ENCODE data around the gene ADGRF3. TPM values are rescaled to one million over a fixed set of nuclear protein-coding genes. Genes with fewer than 3 reads are reported as not detected.

The ADGRF3 gene, protein sequence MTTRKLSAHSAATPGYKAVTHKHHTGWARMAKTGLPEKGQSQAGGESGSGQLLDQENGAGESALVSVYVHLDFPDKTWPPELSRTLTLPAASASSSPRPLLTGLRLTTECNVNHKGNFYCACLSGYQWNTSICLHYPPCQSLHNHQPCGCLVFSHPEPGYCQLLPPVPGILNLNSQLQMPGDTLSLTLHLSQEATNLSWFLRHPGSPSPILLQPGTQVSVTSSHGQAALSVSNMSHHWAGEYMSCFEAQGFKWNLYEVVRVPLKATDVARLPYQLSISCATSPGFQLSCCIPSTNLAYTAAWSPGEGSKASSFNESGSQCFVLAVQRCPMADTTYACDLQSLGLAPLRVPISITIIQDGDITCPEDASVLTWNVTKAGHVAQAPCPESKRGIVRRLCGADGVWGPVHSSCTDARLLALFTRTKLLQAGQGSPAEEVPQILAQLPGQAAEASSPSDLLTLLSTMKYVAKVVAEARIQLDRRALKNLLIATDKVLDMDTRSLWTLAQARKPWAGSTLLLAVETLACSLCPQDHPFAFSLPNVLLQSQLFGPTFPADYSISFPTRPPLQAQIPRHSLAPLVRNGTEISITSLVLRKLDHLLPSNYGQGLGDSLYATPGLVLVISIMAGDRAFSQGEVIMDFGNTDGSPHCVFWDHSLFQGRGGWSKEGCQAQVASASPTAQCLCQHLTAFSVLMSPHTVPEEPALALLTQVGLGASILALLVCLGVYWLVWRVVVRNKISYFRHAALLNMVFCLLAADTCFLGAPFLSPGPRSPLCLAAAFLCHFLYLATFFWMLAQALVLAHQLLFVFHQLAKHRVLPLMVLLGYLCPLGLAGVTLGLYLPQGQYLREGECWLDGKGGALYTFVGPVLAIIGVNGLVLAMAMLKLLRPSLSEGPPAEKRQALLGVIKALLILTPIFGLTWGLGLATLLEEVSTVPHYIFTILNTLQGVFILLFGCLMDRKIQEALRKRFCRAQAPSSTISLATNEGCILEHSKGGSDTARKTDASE
- total RNA-seq: 0.49 TPM

DNA sequence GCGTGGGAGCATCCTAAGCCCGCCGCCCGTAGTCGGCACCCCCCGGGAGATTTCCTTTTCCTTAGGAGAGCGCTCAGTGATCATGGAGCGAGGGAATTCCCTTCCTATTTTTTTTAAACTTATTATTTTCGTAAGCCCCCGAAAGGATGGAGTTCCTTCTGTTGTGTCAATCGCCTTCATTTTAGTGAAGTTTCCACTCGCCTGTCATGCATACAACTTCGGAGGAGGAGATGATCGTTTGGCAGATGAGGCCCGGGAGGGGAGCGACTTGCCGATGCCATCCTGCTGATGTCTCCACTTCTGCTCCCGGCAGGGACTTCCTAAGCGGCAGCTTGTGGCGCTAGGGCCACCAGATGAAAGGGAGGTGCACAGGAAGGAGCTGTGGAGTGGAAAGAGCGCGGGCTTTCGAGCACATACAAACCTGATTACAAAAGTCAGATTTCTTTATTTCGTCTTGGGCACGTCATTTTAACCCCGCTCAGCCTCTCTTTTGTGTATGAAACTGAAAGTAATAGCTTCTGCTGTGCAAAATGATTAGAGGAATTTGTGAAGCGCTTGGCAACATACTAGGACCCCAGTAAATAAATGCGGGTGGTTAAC is at the start of gene ADGRF3:
Gene ADGRF3, minus strand, starts transcription at position 336 of the 600 bp plus-strand sequence. CDS start 555 bp downstream, outside the sequence.
- Histone ChIP-seq H3K36me3 (no peaks in the 10 kb centered on the region), H3K27ac (peak within 1 kb of the TSS; percentile 90), H3K27me3 (no peaks in the 10 kb centered on the region), H3K9me3 (no peaks in the 10 kb centered on the region), H3K4me3 (peak within 1 kb of the TSS; percentile 63 to 87), H3K4me1 (peaks cover 21% of the 10 kb centered on the region)
- intact Hi-C loops (cut with DNase I): loop anchor here (10.0 kb wide), 1 partner anchor 1998 kb away; no protein-coding TSS in a partner anchor
- peak in 1 of 2 donors; percentile 92 for DNase-seq (ENCODE audit: extremely low spot score in 2 of 2)
- TF ChIP-seq POLR2A (IDR thresholded peaks at IDR 0.05) (peak in 1 of 2 donors; percentile 13), POLR2AphosphoS5 (IDR thresholded peaks at IDR 0.05; ENCODE audit: insufficient read depth in 1 of 2, low read depth in 1 of 2) (peak in 1 of 2 donors; percentile 7)
- TF ChIP-seq, protein P1, sequence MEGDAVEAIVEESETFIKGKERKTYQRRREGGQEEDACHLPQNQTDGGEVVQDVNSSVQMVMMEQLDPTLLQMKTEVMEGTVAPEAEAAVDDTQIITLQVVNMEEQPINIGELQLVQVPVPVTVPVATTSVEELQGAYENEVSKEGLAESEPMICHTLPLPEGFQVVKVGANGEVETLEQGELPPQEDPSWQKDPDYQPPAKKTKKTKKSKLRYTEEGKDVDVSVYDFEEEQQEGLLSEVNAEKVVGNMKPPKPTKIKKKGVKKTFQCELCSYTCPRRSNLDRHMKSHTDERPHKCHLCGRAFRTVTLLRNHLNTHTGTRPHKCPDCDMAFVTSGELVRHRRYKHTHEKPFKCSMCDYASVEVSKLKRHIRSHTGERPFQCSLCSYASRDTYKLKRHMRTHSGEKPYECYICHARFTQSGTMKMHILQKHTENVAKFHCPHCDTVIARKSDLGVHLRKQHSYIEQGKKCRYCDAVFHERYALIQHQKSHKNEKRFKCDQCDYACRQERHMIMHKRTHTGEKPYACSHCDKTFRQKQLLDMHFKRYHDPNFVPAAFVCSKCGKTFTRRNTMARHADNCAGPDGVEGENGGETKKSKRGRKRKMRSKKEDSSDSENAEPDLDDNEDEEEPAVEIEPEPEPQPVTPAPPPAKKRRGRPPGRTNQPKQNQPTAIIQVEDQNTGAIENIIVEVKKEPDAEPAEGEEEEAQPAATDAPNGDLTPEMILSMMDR (IDR thresholded peaks at IDR 0.05): no peak

DNA sequence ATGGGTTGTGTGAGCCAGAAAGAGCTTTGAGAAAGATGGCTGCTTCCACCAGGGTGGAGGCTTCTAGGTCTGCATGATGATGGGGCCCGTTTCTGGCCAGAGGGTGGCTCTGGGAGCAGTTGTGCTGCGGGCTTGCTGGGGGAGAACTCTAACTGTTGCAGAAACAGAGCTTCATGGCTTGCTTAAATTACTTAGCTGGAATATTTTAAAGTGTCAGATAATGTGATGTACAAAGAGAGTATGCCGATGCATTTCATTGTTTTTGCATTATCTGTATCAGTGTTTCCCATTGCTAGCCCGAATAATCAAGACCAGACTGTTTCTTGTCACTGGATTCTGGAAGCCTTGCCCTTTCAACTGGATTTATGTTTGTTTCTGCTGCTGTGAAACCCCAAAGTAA is 48.8 kb upstream of the ADGRF3 start:
- no peak overlapping the region for H3K4me3 ChIP-seq
- no peaks in the 10 kb centered on the region for H3K4me1 ChIP-seq
- peaks cover 0 to 8% of the 10 kb centered on the region in 2 donors for H3K36me3 ChIP-seq
- no peaks in the 10 kb centered on the region for H3K27me3 ChIP-seq
- intact Hi-C loops (cut with DNase I): no loop called here
- DNase-seq (ENCODE audit: extremely low spot score in 2 of 2): no peak
- TF ChIP-seq POLR2AphosphoS5 (IDR thresholded peaks at IDR 0.05; ENCODE audit: insufficient read depth in 1 of 2, low read depth in 1 of 2): no peak
- no peak for TF ChIP-seq POLR2A (IDR thresholded peaks at IDR 0.05)
- TF ChIP-seq, protein P1 (IDR thresholded peaks at IDR 0.05): no peak
- no peaks in the 10 kb centered on the region for H3K9me3 ChIP-seq
- no peak overlapping the region for H3K27ac ChIP-seq

DNA sequence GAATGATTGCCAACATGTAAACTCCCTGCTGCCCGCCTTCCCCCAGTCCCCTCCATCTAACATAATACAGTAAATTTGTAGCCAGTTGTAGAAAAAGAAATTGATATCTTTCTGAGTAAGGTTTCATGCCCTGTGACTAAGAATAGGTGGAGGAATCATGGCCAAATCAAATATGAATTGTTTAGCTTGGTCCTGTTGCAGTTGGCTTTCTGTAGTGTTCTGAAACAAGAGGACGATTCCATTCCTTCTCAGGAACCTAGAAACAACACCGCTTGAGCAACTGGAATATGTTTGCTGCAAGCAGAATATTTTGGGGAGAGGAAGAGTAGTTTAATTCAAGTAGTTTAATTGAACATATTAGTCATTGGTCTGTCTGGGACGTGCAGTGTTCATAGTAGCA is 48.1 kb upstream of the ADGRF3 start:
- H3K36me3 ChIP-seq: peaks cover 0 to 10% of the 10 kb centered on the region in 2 donors
- H3K27me3 ChIP-seq: no peaks in the 10 kb centered on the region
- H3K4me3 ChIP-seq: no peak overlapping the region
- no peaks in the 10 kb centered on the region for H3K4me1 ChIP-seq
- no peaks in the 10 kb centered on the region for H3K9me3 ChIP-seq
- no peak for DNase-seq (ENCODE audit: extremely low spot score in 2 of 2)
- intact Hi-C loops (cut with DNase I): no loop called here
- TF ChIP-seq, protein P1 (IDR thresholded peaks at IDR 0.05): no peak
- no peak for TF ChIP-seq POLR2A (IDR thresholded peaks at IDR 0.05)
- TF ChIP-seq POLR2AphosphoS5 (IDR thresholded peaks at IDR 0.05; ENCODE audit: insufficient read depth in 1 of 2, low read depth in 1 of 2): no peak
- no peak overlapping the region for H3K27ac ChIP-seq

DNA sequence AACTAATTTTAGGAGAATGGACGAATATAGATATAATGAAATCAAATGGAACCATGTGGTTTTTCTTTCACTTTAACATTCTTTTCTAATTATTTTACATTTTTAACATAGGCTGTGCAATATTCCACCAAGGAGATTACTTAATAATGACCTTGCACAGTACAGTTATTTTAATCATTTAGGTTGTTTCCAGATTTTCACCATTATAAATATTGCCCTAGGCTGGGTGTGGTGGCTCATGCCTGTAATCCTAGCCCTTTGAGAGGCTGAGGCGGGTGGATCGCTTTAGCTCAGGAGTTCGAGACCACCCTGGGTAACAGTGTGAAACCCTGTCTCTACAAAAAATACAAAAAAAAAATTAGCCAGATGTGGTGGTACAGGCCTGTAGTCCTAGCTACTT is 40.6 kb upstream of the ADGRF3 start:
- H3K4me1 ChIP-seq: no peaks in the 10 kb centered on the region
- peaks cover 0 to 10% of the 10 kb centered on the region in 2 donors for H3K36me3 ChIP-seq
- DNase-seq (ENCODE audit: extremely low spot score in 2 of 2): no peak
- H3K27ac ChIP-seq: no peak overlapping the region
- no peak overlapping the region for H3K4me3 ChIP-seq
- TF ChIP-seq POLR2AphosphoS5 (IDR thresholded peaks at IDR 0.05; ENCODE audit: insufficient read depth in 1 of 2, low read depth in 1 of 2) (no peak), POLR2A (IDR thresholded peaks at IDR 0.05) (no peak)
- TF ChIP-seq, protein P1 (IDR thresholded peaks at IDR 0.05): no peak
- no peaks in the 10 kb centered on the region for H3K9me3 ChIP-seq
- intact Hi-C loops (cut with DNase I): no loop called here
- H3K27me3 ChIP-seq: no peaks in the 10 kb centered on the region
